KMS-11 (cell line): ENCODE data around the gene CAT.

ENCODE experiments used
- H2AFZ ChIP-seq: fragments of 200-600 bp; sonication (generic); 2 replicates; pipeline ENCODE4 v1.6.1; 2016; ENCODE audit warnings: antibody characterized with exemption, mixed run types, low read depth
- H3K27ac ChIP-seq: fragments of 200-600 bp; sonication (generic); 2 replicates; pipeline ENCODE4 v1.6.1; 2016; ENCODE audit warnings: mild to moderate bottlenecking, mixed run types
- H3K27me3 ChIP-seq: fragments of 200-600 bp; sonication (generic); 2 replicates; pipeline ENCODE4 v1.6.1; 2017; ENCODE audit warnings: mild to moderate bottlenecking, low read depth, mixed run types, moderate library complexity; ENCODE audit not compliant: insufficient read depth
- H3K36me3 ChIP-seq: fragments of 200-600 bp; sonication (generic); 2 replicates; pipeline ENCODE4 v1.6.1; 2017; ENCODE audit warnings: mild to moderate bottlenecking, mixed run types; ENCODE audit not compliant: insufficient read depth
- H3K4me1 ChIP-seq: fragments of 200-600 bp; sonication (generic); 2 replicates; pipeline ENCODE4 v1.6.1; 2016; ENCODE audit warnings: mild to moderate bottlenecking, low read depth, mixed run types; ENCODE audit not compliant: poor library complexity, severe bottlenecking
- H3K4me2 ChIP-seq: fragments of 200-600 bp; sonication (generic); 2 replicates; pipeline ENCODE4 v1.7.0; 2016; ENCODE audit warnings: mild to moderate bottlenecking, mixed run types
- H3K4me3 ChIP-seq: fragments of 200-600 bp; sonication (generic); IDR thresholded peaks from 2 replicates; pipeline ENCODE4 v1.6.1; 2017; ENCODE audit warnings: low read depth, low read length, mixed read lengths; ENCODE audit not compliant: insufficient read depth
- H3K79me2 ChIP-seq: fragments of 200-600 bp; sonication (generic); 2 replicates; pipeline ENCODE4 v1.6.1; 2016; ENCODE audit warnings: low read depth, mixed run types; ENCODE audit not compliant: insufficient read depth
- H3K9ac ChIP-seq: fragments of 200-600 bp; sonication (generic); 2 replicates; pipeline ENCODE4 v1.6.1; 2016; ENCODE audit warnings: mild to moderate bottlenecking, mixed run types
- H4K20me1 ChIP-seq: fragments of 200-600 bp; sonication (generic); 2 replicates; pipeline ENCODE4 v1.6.1; 2016; ENCODE audit warnings: mild to moderate bottlenecking, mixed run types; ENCODE audit not compliant: insufficient read depth
- CTCF ChIP-seq: fragments of 200-600 bp; sonication (generic); conservative IDR thresholded peaks from 2 replicates; pipeline ENCODE4 v1.6.1; 2017; ENCODE audit warnings: low read depth, mild to moderate bottlenecking, antibody characterized with exemption, low read length, moderate library complexity, mixed read lengths

The CAT gene

GRCh38 chr11:34425867-34426266 is 12.9 kb upstream of the CAT start:
- Histone ChIP-seq H3K27ac (no peak overlapping the region), H3K9ac (no peak overlapping the region)

GRCh38 chr11:34426766-34427185 is 12.0 kb upstream of the CAT start:
- Histone ChIP-seq H3K4me1 (peaks cover 9% of the 10 kb centered on the region), H3K27me3 (no peaks in the 10 kb centered on the region), H3K4me2 (no peak overlapping the region; the same call in 1 of the 2 replicates), H3K79me2 (no peaks in the 10 kb centered on the region), H3K4me3 (no peak overlapping the region), H3K27ac (no peak overlapping the region), H2AFZ (no peak overlapping the region), H4K20me1 (no peaks in the 10 kb centered on the region), H3K9ac (no peak overlapping the region), H3K36me3 (no peaks in the 10 kb centered on the region)
- TF ChIP-seq CTCF: no peak

More at GRCh38 chr11:34425867-34426266, 12.9 kb upstream of the CAT start:
- Histone ChIP-seq H4K20me1 (no peaks in the 10 kb centered on the region), H3K4me2 (no peak overlapping the region), H3K4me1 (peaks cover 9% of the 10 kb centered on the region), H3K27me3 (no peaks in the 10 kb centered on the region), H3K36me3 (no peaks in the 10 kb centered on the region), H3K4me3 (no peak overlapping the region), H3K79me2 (no peaks in the 10 kb centered on the region), H2AFZ (no peak overlapping the region)
- TF ChIP-seq CTCF: no peak

GRCh38 chr11:34427186-34427805 is 11.4 kb upstream of the CAT start:
- H3K4me2 ChIP-seq: no peak overlapping the region; the same call in 1 of the 2 replicates
- H4K20me1 ChIP-seq: no peaks in the 10 kb centered on the region
- H3K4me3 ChIP-seq: no peak overlapping the region
- no peaks in the 10 kb centered on the region for H3K27me3 ChIP-seq
- H3K4me1 ChIP-seq: peaks cover 9% of the 10 kb centered on the region
- H2AFZ ChIP-seq: no peak overlapping the region
- no peak overlapping the region for H3K9ac ChIP-seq
- no peaks in the 10 kb centered on the region for H3K79me2 ChIP-seq
- TF ChIP-seq CTCF: no peak
- no peaks in the 10 kb centered on the region for H3K36me3 ChIP-seq
- H3K27ac ChIP-seq: no peak overlapping the region

GRCh38 chr11:34431979-34432378 is 6.8 kb upstream of the CAT start:
- H3K4me1 ChIP-seq: peaks cover 11% of the 10 kb centered on the region
- H4K20me1 ChIP-seq: no peaks in the 10 kb centered on the region
- no peak overlapping the region for H3K9ac ChIP-seq
- no peaks in the 10 kb centered on the region for H3K27me3 ChIP-seq
- H3K79me2 ChIP-seq: no peaks in the 10 kb centered on the region
- no peak overlapping the region for H3K4me2 ChIP-seq
- H2AFZ ChIP-seq: no peak overlapping the region
- no peak overlapping the region for H3K27ac ChIP-seq
- no peaks in the 10 kb centered on the region for H3K36me3 ChIP-seq
- no peak for TF ChIP-seq CTCF
- no peak overlapping the region for H3K4me3 ChIP-seq
